Measurements from ENCODE around the gene CDKN1B. TPM values are rescaled to one million over a fixed set of nuclear protein-coding genes. Genes with fewer than 3 reads are reported as not detected.

Gene CDKN1B
- total and polyA plus RNA-seq, 2 donors (not counting 3 experiments of a cell fraction or from before 2014, with no cell fraction given), result 12.7 to 40.8 TPM

DNA sequence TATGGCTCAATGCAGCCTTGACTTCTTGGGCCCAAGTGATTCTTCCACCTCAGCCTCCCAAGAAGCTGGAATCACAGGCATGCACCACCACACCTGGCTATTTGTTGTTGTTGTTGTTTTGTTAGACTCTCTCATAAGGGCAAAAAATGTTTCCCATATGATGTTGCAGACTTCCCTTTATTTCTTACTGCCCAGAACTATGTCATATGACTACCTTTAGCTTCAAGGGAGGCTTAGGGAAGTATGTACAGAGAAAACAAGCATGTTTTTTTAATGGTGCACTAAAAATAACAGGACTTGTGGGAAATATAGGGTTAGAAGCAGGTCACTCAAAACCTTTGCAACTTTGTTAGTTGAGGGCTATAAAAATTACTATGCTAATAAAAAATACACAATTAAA is 16.9 kb upstream of the CDKN1B start:
- H4K20me1 ChIP-seq (replicated peaks; ENCODE audit: control insufficient read depth, extremely low read depth, insufficient read depth, low read length), result no peaks in the 10 kb centered on the region
- H3K9ac ChIP-seq (replicated peaks; ENCODE audit: extremely low read depth, insufficient read depth, low read length), result no peak overlapping the region
- dilution Hi-C loops (cut with MboI; ENCODE audit: extremely low pct_ligation_motif_present, low sequenced_read_pairs) (no loop called here), intact Hi-C loops (cut with micrococcal nuclease) (loop anchor here (5.0 kb wide), 1 partner anchor 43 kb away; no protein-coding TSS in a partner anchor)
- no peaks in the 10 kb centered on the region for H3K27me3 ChIP-seq (ENCODE audit: control insufficient read depth in 2 of 2, insufficient read depth in 2 of 2, low read length in 2 of 2)
- ChIA-PET POLR2A (no interaction called here), CTCF (interaction anchor here (0.7 to 1.9 kb wide), 2 partner anchors 17 to 37 kb away, joined by 3 to 6 read pairs; no protein-coding TSS in a partner anchor)
- TF ChIP-seq FOS (IDR thresholded peaks at IDR 0.05; ENCODE audit: borderline replicate concordance, insufficient read depth, low read length), result no peak
- TF ChIP-seq, protein P1, sequence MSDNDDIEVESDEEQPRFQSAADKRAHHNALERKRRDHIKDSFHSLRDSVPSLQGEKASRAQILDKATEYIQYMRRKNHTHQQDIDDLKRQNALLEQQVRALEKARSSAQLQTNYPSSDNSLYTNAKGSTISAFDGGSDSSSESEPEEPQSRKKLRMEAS (IDR thresholded peaks at IDR 0.05; ENCODE audit: insufficient read depth, insufficient read length), result no peak
- no peak for TF ChIP-seq EZH2 (IDR thresholded peaks at IDR 0.05; ENCODE audit: borderline replicate concordance, low read depth, low read length, severe bottlenecking)
- TF ChIP-seq POLR2A (IDR thresholded peaks at IDR 0.05; ENCODE audit: low read depth, low read length), result no peak
- no peak for TF ChIP-seq MYC (IDR thresholded peaks at IDR 0.05; ENCODE audit: low read depth, low read length)
- TF ChIP-seq JUN (IDR thresholded peaks at IDR 0.05; ENCODE audit: borderline replicate concordance, insufficient read depth, insufficient read length, low read depth), result no peak
- no peaks in the 10 kb centered on the region for H3K79me2 ChIP-seq (ENCODE audit: control insufficient read depth, insufficient read depth, low read length)
- H3K4me3 ChIP-seq (replicated peaks in 1 of 3; ENCODE audit: insufficient read depth in 1 of 3, low read depth in 1 of 3, low read length in 3 of 3), result no peak overlapping the region
- H2AFZ ChIP-seq (ENCODE audit: low read depth, low read length), result no peak overlapping the region
- FAIRE-seq, result no peak
- H3K9me3 ChIP-seq (replicated peaks; ENCODE audit: control insufficient read depth, insufficient read depth, low read length), result no peaks in the 10 kb centered on the region
- H3K9me1 ChIP-seq (replicated peaks; ENCODE audit: control insufficient read depth, extremely low read depth, insufficient read depth, low read length), result no peaks in the 10 kb centered on the region
- H3K36me3 ChIP-seq (ENCODE audit: control insufficient read depth in 2 of 2, extremely low read depth in 1 of 2, insufficient read depth in 2 of 2, low read length in 2 of 2), result no peaks in the 10 kb centered on the region
- no TSS peak for BruUV-seq (replicated peaks)
- no peak for DNase-seq (ENCODE audit: low read depth, low spot score)
- no peak overlapping the region for H3K4me2 ChIP-seq (ENCODE audit: insufficient read depth, low read length)
- H3K27ac ChIP-seq (ENCODE audit: insufficient read depth, low read depth, low read length), result no peak overlapping the region
- H3K4me1 ChIP-seq (ENCODE audit: control insufficient read depth, extremely low read depth, insufficient read depth, low read length), result peaks cover 9% of the 10 kb centered on the region

DNA sequence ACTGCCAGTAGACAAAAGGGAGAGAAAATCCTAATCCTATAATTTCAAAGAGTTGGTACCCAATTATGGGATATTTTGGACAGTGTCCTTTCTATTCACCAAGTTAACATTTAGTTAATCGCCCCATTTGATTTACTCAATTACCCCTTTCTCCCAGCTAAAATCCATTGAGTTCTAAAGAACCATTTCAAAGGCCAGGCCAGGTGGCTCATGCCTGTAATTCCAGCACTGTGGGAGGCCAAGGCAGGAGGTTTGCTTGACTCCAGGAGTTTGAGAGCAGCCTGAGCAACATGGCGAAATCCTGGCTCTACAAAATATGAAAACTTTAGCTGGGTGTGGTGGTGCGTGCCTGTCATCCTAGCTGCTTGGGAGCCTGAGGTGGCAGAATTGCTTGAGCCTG is 15.7 kb upstream of the CDKN1B start:
- ChIA-PET POLR2A (no interaction called here), CTCF (interaction anchor here (1.9 kb wide), 1 partner anchor 36 kb away, joined by 6 read pairs; no protein-coding TSS in a partner anchor)
- Histone ChIP-seq H3K4me2 (ENCODE audit: insufficient read depth, low read length) (no peak overlapping the region), H3K4me3 (replicated peaks in 1 of 3; ENCODE audit: insufficient read depth in 1 of 3, low read depth in 1 of 3, low read length in 3 of 3) (no peak overlapping the region), H3K4me1 (ENCODE audit: control insufficient read depth, extremely low read depth, insufficient read depth, low read length) (peaks cover 3% of the 10 kb centered on the region), H2AFZ (ENCODE audit: low read depth, low read length) (no peak overlapping the region), H3K9me3 (replicated peaks; ENCODE audit: control insufficient read depth, insufficient read depth, low read length) (no peaks in the 10 kb centered on the region), H3K36me3 (ENCODE audit: control insufficient read depth in 2 of 2, extremely low read depth in 1 of 2, insufficient read depth in 2 of 2, low read length in 2 of 2) (no peaks in the 10 kb centered on the region), H4K20me1 (replicated peaks; ENCODE audit: control insufficient read depth, extremely low read depth, insufficient read depth, low read length) (no peaks in the 10 kb centered on the region), H3K79me2 (ENCODE audit: control insufficient read depth, insufficient read depth, low read length) (no peaks in the 10 kb centered on the region), H3K27me3 (ENCODE audit: control insufficient read depth in 2 of 2, insufficient read depth in 2 of 2, low read length in 2 of 2) (no peaks in the 10 kb centered on the region), H3K27ac (ENCODE audit: insufficient read depth, low read depth, low read length) (no peak overlapping the region), H3K9ac (replicated peaks; ENCODE audit: extremely low read depth, insufficient read depth, low read length) (no peak overlapping the region), H3K9me1 (replicated peaks; ENCODE audit: control insufficient read depth, extremely low read depth, insufficient read depth, low read length) (no peaks in the 10 kb centered on the region)
- no peak for TF ChIP-seq FOS (IDR thresholded peaks at IDR 0.05; ENCODE audit: borderline replicate concordance, insufficient read depth, low read length)
- no peak for TF ChIP-seq POLR2A (IDR thresholded peaks at IDR 0.05; ENCODE audit: low read depth, low read length)
- no peak for TF ChIP-seq EZH2 (IDR thresholded peaks at IDR 0.05; ENCODE audit: borderline replicate concordance, low read depth, low read length, severe bottlenecking)
- TF ChIP-seq POLR2AphosphoS5 (IDR thresholded peaks at IDR 0.05; ENCODE audit: insufficient read depth, low read depth, low read length), result no peak
- TF ChIP-seq JUN (IDR thresholded peaks at IDR 0.05; ENCODE audit: borderline replicate concordance, insufficient read depth, insufficient read length, low read depth), result no peak
- TF ChIP-seq, protein P2, sequence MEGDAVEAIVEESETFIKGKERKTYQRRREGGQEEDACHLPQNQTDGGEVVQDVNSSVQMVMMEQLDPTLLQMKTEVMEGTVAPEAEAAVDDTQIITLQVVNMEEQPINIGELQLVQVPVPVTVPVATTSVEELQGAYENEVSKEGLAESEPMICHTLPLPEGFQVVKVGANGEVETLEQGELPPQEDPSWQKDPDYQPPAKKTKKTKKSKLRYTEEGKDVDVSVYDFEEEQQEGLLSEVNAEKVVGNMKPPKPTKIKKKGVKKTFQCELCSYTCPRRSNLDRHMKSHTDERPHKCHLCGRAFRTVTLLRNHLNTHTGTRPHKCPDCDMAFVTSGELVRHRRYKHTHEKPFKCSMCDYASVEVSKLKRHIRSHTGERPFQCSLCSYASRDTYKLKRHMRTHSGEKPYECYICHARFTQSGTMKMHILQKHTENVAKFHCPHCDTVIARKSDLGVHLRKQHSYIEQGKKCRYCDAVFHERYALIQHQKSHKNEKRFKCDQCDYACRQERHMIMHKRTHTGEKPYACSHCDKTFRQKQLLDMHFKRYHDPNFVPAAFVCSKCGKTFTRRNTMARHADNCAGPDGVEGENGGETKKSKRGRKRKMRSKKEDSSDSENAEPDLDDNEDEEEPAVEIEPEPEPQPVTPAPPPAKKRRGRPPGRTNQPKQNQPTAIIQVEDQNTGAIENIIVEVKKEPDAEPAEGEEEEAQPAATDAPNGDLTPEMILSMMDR (IDR thresholded peaks at IDR 0.05; ENCODE audit: extremely low read depth in 1 of 2, insufficient read depth in 1 of 2, low read depth in 1 of 2, low read length in 2 of 2), result no peak
- TF ChIP-seq, protein P1 (IDR thresholded peaks at IDR 0.05; ENCODE audit: insufficient read depth, insufficient read length), result no peak
- no peak for TF ChIP-seq MYC (IDR thresholded peaks at IDR 0.05; ENCODE audit: low read depth, low read length)
- TF ChIP-seq GATA2 (IDR thresholded peaks at IDR 0.05; ENCODE audit: insufficient read depth, insufficient read length, low read depth, low read length), result no peak
- intact Hi-C loops (cut with micrococcal nuclease) (loop anchor here (5.0 kb wide), 1 partner anchor 44 kb away; no protein-coding TSS in a partner anchor), dilution Hi-C loops (cut with MboI; ENCODE audit: extremely low pct_ligation_motif_present, low sequenced_read_pairs) (no loop called here)
- no peak for DNase-seq (ENCODE audit: low read depth, low spot score)
- BruUV-seq (replicated peaks), result no TSS peak
- no peak for FAIRE-seq

All from endothelial cell of umbilical vein (primary cell).